Testis (tissue), 3 donors: Measurements from ENCODE around the gene EPHA4. TPM values are rescaled to one million over a fixed set of nuclear protein-coding genes. Genes with fewer than 3 reads are reported as not detected.

Experiments
- DNase-seq: peaks from one replicate; pipeline ENCODE4 v3.0.0-alpha.2; 2019
- H3K27ac ChIP-seq, 2 donors: fragments of 200-600 bp; sonication (generic); one replicate each; pipeline ENCODE4 v1.5.1; 2019
- H3K27me3 ChIP-seq: fragments of 200-600 bp; sonication (generic); one replicate; pipeline ENCODE4 v1.5.1; 2019
- H3K36me3 ChIP-seq: fragments of 200-600 bp; sonication (generic); one replicate; pipeline ENCODE4 v1.5.1; 2017; ENCODE audit warnings: low read depth; ENCODE audit errors: missing control alignments
- H3K4me1 ChIP-seq: fragments of 200-600 bp; sonication (generic); one replicate; pipeline ENCODE4 v1.5.1; 2019
- H3K4me3 ChIP-seq, 2 donors: fragments of 200-600 bp; sonication (generic); one replicate each; pipeline ENCODE4 v1.5.1; 2017 to 2019
- H3K9me3 ChIP-seq: fragments of 200-600 bp; sonication (generic); one replicate; pipeline ENCODE4 v1.5.1; 2017
- POLR2A ChIP-seq: fragments of 450-650 bp; IDR thresholded peaks from one replicate; pipeline ENCODE4 v1.6.1; 2017; ENCODE audit warnings: antibody characterized with exemption, mild to moderate bottlenecking, moderate library complexity
- WGBS, 2 donors: methylation state at CpG; one replicate each; pipeline ENCODE4 v1.1.5; 2018; 5-methylcytosine and 5-hydroxymethylcytosine counted together
- intact Hi-C: fragments of 100-400 bp; cut with DNase I; formaldehyde crosslinking; loops from one replicate; pipeline ENCODE4 v1.15.1; 2023; ENCODE audit warnings: low total_unique reads
- polyA plus RNA-seq: library from polyadenylated mRNA; stranded (reverse); fragments of 350-450 nt; fragmentation: Illumina TruSeq; extraction: RNeasy Lipid Tissue Mini Kit (QIAGEN cat#74804); gene quantifications from one replicate; pipeline ENCODE4 v1.2.3, GENCODE V29; 2014; ENCODE audit warnings: low read depth, low replicate concordance; ENCODE audit not compliant: insufficient read depth
- total RNA-seq, 2 donors: library from RNA; depleted of rRNA; stranded (reverse); fragments of >200 nt; gene quantifications; one replicate each; pipeline ENCODE4 v1.2.3, GENCODE V29; 2016
- TF ChIP-seq, protein P1 (sequence below), 3 experiments: fragments of 450-650 bp in 2 of 3; fragments of 200-600 bp in 1 of 3; sonication (generic) in 1 of 3; IDR thresholded peaks; one replicate each; pipeline ENCODE4 v1.5.1; 2016 to 2019; ENCODE audit warnings: antibody characterized with exemption in 3 of 3, mild to moderate bottlenecking in 2 of 3, moderate library complexity in 1 of 3

The EPHA4 gene
- total and polyA plus RNA-seq, 3 donors from 2014 or later = 47.4 to 139 (median 134) TPM

DNA sequence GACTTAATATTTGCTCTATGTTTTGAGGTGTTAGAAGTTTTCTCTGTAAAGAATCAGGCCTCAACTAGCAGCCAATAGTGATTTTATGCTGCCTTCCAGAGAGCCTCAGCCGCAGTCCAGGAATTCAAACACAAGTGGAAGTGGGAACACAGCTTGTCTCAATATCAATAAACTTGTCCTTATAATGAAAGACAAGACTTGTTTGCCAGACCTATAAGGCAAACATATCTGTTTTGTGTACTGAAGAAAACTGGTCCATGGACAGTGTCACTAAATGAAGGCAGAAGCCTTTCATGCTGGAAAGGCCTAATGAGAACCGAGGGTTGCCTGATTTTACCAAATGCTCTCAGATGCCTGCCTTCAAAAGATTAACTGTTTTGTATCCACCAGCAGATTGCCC lies 182.2 kb downstream of the EPHA4 start:
- intact Hi-C loops = no loop called here
- H3K4me1 ChIP-seq = no peaks in the 10 kb centered on the region
- H3K4me3 ChIP-seq = no peak overlapping the region
- no peak for TF ChIP-seq POLR2A
- TF ChIP-seq, protein P1, sequence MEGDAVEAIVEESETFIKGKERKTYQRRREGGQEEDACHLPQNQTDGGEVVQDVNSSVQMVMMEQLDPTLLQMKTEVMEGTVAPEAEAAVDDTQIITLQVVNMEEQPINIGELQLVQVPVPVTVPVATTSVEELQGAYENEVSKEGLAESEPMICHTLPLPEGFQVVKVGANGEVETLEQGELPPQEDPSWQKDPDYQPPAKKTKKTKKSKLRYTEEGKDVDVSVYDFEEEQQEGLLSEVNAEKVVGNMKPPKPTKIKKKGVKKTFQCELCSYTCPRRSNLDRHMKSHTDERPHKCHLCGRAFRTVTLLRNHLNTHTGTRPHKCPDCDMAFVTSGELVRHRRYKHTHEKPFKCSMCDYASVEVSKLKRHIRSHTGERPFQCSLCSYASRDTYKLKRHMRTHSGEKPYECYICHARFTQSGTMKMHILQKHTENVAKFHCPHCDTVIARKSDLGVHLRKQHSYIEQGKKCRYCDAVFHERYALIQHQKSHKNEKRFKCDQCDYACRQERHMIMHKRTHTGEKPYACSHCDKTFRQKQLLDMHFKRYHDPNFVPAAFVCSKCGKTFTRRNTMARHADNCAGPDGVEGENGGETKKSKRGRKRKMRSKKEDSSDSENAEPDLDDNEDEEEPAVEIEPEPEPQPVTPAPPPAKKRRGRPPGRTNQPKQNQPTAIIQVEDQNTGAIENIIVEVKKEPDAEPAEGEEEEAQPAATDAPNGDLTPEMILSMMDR (IDR thresholded peaks at IDR 0.05) = no peak
- 90 to 95% methylated on average over 2 of the region's 2 CpGs for WGBS, 2 donors
- DNase-seq = no peak
- no peak overlapping the region for H3K27ac ChIP-seq
- H3K36me3 ChIP-seq = no peaks in the 10 kb centered on the region
- no peaks in the 10 kb centered on the region for H3K27me3 ChIP-seq
- no peaks in the 10 kb centered on the region for H3K9me3 ChIP-seq

DNA sequence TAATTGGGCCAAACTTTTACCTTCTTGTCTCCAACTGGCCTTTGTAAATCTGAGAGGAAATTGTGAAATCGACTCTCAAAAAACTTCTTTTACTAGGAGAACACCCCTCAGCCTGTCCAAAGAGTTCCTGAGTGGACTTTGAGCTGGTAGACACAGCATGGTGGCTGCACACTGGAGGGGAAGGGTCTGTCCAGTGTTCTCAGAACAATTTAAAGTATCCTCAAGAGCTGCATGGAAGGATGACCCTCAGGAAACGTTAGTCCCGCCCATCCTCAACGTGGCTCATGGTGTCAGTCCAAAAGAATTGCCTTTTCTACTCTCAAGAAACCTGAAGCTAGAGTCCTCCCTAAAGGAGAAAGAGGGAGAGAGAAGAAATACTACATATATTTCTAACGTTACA lies 182.7 kb downstream of the EPHA4 start:
- DNase-seq = no peak
- Histone ChIP-seq H3K27me3 (no peaks in the 10 kb centered on the region), H3K27ac (no peak overlapping the region), H3K9me3 (no peaks in the 10 kb centered on the region), H3K4me3 (no peak overlapping the region), H3K36me3 (no peaks in the 10 kb centered on the region), H3K4me1 (no peaks in the 10 kb centered on the region)
- WGBS, 2 donors = 75 to 76% methylated on average over 5 of the region's 5 CpGs
- intact Hi-C loops = no loop called here
- TF ChIP-seq, protein P1 (IDR thresholded peaks at IDR 0.05) = no peak
- no peak for TF ChIP-seq POLR2A

DNA sequence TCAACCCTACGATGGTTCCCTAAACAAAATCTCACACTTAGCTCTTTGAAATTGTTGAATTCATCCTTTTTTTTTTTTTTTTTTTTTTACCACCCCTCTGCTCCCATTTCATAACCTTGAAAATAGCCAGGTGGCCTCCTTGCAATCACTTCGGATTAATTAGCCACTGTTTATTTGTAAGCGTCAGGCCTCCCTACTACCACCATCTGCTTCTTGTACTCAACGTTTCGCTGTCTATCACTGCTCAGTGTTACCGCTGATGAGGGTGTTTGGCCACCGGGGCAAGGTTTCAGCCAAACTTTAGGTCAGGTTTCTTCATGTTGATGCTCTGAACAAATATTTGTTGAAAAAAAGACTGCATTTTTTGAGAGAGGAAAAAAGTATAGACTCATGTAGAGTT lies 183.2 kb downstream of the EPHA4 start:
- Histone ChIP-seq H3K36me3 (no peaks in the 10 kb centered on the region), H3K4me3 (no peak overlapping the region), H3K9me3 (no peaks in the 10 kb centered on the region), H3K27ac (no peak overlapping the region), H3K4me1 (no peaks in the 10 kb centered on the region), H3K27me3 (no peaks in the 10 kb centered on the region)
- DNase-seq = no peak
- WGBS, 2 donors = 88 to 89% methylated on average over 7 of the region's 7 CpGs
- TF ChIP-seq, protein P1 (IDR thresholded peaks at IDR 0.05) = no peak
- no peak for TF ChIP-seq POLR2A
- intact Hi-C loops = no loop called here

DNA sequence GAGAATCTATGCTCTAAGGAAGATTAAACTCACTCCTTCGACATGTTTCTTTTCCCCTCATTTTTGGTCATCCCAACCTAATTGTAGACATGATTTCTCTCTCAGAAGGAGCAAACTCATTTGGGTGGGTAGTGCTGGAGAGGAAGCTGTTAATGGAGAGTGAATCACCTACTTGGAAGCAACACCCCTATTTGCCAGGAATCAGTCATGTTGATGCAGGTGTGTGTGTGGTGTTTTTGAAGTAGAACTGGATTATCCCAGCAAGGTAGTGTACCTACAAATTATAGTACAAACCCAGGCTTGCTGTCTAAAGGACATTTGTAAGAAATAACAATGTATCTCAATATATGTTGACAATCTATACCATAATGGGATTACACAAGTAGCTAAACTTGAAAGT lies 186.4 kb downstream of the EPHA4 start:
- DNase-seq = no peak

More for the DNA sequence above, 186.4 kb downstream of the EPHA4 start:
- H3K4me1 ChIP-seq = no peaks in the 10 kb centered on the region
- no peaks in the 10 kb centered on the region for H3K9me3 ChIP-seq
- H3K27me3 ChIP-seq = no peaks in the 10 kb centered on the region
- no peak overlapping the region for H3K4me3 ChIP-seq
- TF ChIP-seq POLR2A = no peak
- TF ChIP-seq, protein P1 (IDR thresholded peaks at IDR 0.05) = no peak
- intact Hi-C loops = no loop called here
- no peaks in the 10 kb centered on the region for H3K36me3 ChIP-seq
- 100% methylated on average over 1 of the region's 1 CpG for WGBS, 2 donors
- H3K27ac ChIP-seq = no peak overlapping the region
